Activated naive CD8-positive, alpha-beta T cell treated with anti-CD3 and anti-CD28 coated beads, Interleukin-2, amount 10 ng/mL, durations not matched to agents 7 days and 5 days (primary cell): ENCODE data around the gene HLX. TPM values are rescaled to one million over a fixed set of nuclear protein-coding genes. Genes with fewer than 3 reads are reported as not detected.

Source experiments
- ATAC-seq: fragments of 150-1000 bp; cut with Tn5 transposase; one replicate; pipeline ENCODE4 v1.10.0; 2021; ENCODE audit warnings: low read depth, moderate library complexity
- POLR2A ChIA-PET: fragments of 350-600 bp; sonication (Branson Sonifier 250); formaldehyde crosslinking; loops from one replicate; lab custom pipeline; 2021; ENCODE audit warnings: antibody characterized with exemption; lab: Charles Lee
- DNase-seq: peaks from one replicate; pipeline ENCODE4 v3.0.0; 2021
- H3K27ac Mint-ChIP-seq: one replicate; pipeline ENCODE4 v1.8.0; 2022; ENCODE audit warnings: mild to moderate bottlenecking, mixed read lengths
- H3K27me3 Mint-ChIP-seq: one replicate; pipeline ENCODE4 v1.8.0; 2022; ENCODE audit warnings: mild to moderate bottlenecking, moderate library complexity, mixed read lengths
- H3K36me3 Mint-ChIP-seq: one replicate; pipeline ENCODE4 v1.8.0; 2021; ENCODE audit warnings: mild to moderate bottlenecking, mixed read lengths
- H3K4me1 Mint-ChIP-seq: one replicate; pipeline ENCODE4 v1.8.0; 2021; ENCODE audit warnings: mixed read lengths
- H3K4me3 Mint-ChIP-seq: one replicate; pipeline ENCODE4 v1.8.0; 2022; ENCODE audit warnings: mild to moderate bottlenecking, moderate library complexity, mixed read lengths
- H3K9me3 Mint-ChIP-seq: one replicate; pipeline ENCODE4 v1.8.0; 2021; ENCODE audit warnings: mixed read lengths
- total RNA-seq, 2 experiments: library from RNA; stranded (reverse); gene quantifications; one replicate each; pipeline ENCODE4 v1.2.3, GENCODE V29; 2021

The HLX gene
- under 1 TPM; 0.28 to 0.43 TPM for total RNA-seq

GRCh38 chr1:220879076-220879508, at the start of gene HLX:
HLX (plus strand) TSS chr1:220879443; CDS start chr1:220879858, 415 bp downstream.
- ATAC-seq (peak; percentile 49), DNase-seq (no peak)
- POLR2A ChIA-PET = no interaction called here
- Mint-ChIP-seq H3K27ac (no peak within 1 kb of the TSS), H3K36me3 (no peaks in the 10 kb centered on the region), H3K27me3 (peaks cover 77% of the 10 kb centered on the region), H3K4me1 (peaks cover 26% of the 10 kb centered on the region), H3K4me3 (peak within 1 kb of the TSS; percentile 73), H3K9me3 (no peaks in the 10 kb centered on the region)

- POLR2A ChIA-PET = no interaction called here
- no peaks in the 10 kb centered on the region for H3K9me3 Mint-ChIP-seq
- no peak overlapping the region for H3K27ac Mint-ChIP-seq
- DNase-seq (no peak), ATAC-seq (no peak)
- peaks cover 5% of the 10 kb centered on the region for H3K27me3 Mint-ChIP-seq
- no peaks in the 10 kb centered on the region for H3K4me1 Mint-ChIP-seq
- no peaks in the 10 kb centered on the region for H3K36me3 Mint-ChIP-seq
- no peak overlapping the region for H3K4me3 Mint-ChIP-seq
Observed at GRCh38 chr1:220833436-220833835, 45.8 kb upstream of the HLX start.

GRCh38 chr1:220834155-220834870, 44.9 kb upstream of the HLX start:
- DNase-seq (no peak), ATAC-seq (no peak)
- Mint-ChIP-seq H3K4me3 (no peak overlapping the region), H3K27ac (no peak overlapping the region), H3K36me3 (no peaks in the 10 kb centered on the region), H3K27me3 (peaks cover 2% of the 10 kb centered on the region), H3K4me1 (no peaks in the 10 kb centered on the region), H3K9me3 (no peaks in the 10 kb centered on the region)
- POLR2A ChIA-PET = no interaction called here

- DNase-seq = no peak
- Mint-ChIP-seq H3K27me3 (peaks cover 2% of the 10 kb centered on the region), H3K9me3 (no peaks in the 10 kb centered on the region), H3K27ac (no peak overlapping the region), H3K4me3 (no peak overlapping the region), H3K4me1 (no peaks in the 10 kb centered on the region), H3K36me3 (no peaks in the 10 kb centered on the region)
- ATAC-seq = no peak
- POLR2A ChIA-PET = no interaction called here
Observed at GRCh38 chr1:220838578-220838977, 40.7 kb upstream of the HLX start.

GRCh38 chr1:220839474-220839873, 39.8 kb upstream of the HLX start:
- Mint-ChIP-seq H3K27me3 (peaks cover 2% of the 10 kb centered on the region), H3K36me3 (no peaks in the 10 kb centered on the region), H3K27ac (no peak overlapping the region), H3K9me3 (no peaks in the 10 kb centered on the region), H3K4me1 (no peaks in the 10 kb centered on the region), H3K4me3 (no peak overlapping the region)
- DNase-seq (no peak), ATAC-seq (no peak)
- POLR2A ChIA-PET = no interaction called here

GRCh38 chr1:220841293-220841692, 38.0 kb upstream of the HLX start:
- Mint-ChIP-seq H3K36me3 (no peaks in the 10 kb centered on the region), H3K4me1 (no peaks in the 10 kb centered on the region), H3K4me3 (no peak overlapping the region), H3K9me3 (no peaks in the 10 kb centered on the region), H3K27me3 (peaks cover 2% of the 10 kb centered on the region), H3K27ac (no peak overlapping the region)
- no peak for ATAC-seq
- no peak for DNase-seq
- POLR2A ChIA-PET = no interaction called here

GRCh38 chr1:220843481-220844011, 35.7 kb upstream of the HLX start:
- peaks cover 2% of the 10 kb centered on the region for H3K27me3 Mint-ChIP-seq
- no peak overlapping the region for H3K4me3 Mint-ChIP-seq
- ATAC-seq = no peak
- no peak for DNase-seq
- POLR2A ChIA-PET = no interaction called here
- no peaks in the 10 kb centered on the region for H3K36me3 Mint-ChIP-seq
- H3K9me3 Mint-ChIP-seq = no peaks in the 10 kb centered on the region
- H3K4me1 Mint-ChIP-seq = no peaks in the 10 kb centered on the region
- H3K27ac Mint-ChIP-seq = no peak overlapping the region

GRCh38 chr1:220852408-220852807, 26.8 kb upstream of the HLX start:
- Mint-ChIP-seq H3K4me1 (no peaks in the 10 kb centered on the region), H3K4me3 (no peak overlapping the region), H3K36me3 (no peaks in the 10 kb centered on the region), H3K27ac (no peak overlapping the region), H3K27me3 (no peaks in the 10 kb centered on the region), H3K9me3 (peaks cover 4% of the 10 kb centered on the region)
- DNase-seq (no peak), ATAC-seq (no peak)
- POLR2A ChIA-PET = no interaction called here

- POLR2A ChIA-PET = no interaction called here
- Mint-ChIP-seq H3K36me3 (no peaks in the 10 kb centered on the region), H3K27me3 (peaks cover 34% of the 10 kb centered on the region), H3K9me3 (no peaks in the 10 kb centered on the region), H3K4me3 (no peak overlapping the region), H3K4me1 (peaks cover 2% of the 10 kb centered on the region), H3K27ac (no peak overlapping the region)
- ATAC-seq (no peak), DNase-seq (no peak)
Observed at GRCh38 chr1:220872296-220872695, 6.9 kb upstream of the HLX start.

- Mint-ChIP-seq H3K36me3 (no peaks in the 10 kb centered on the region), H3K27ac (no peak overlapping the region), H3K27me3 (peaks cover 42% of the 10 kb centered on the region), H3K4me3 (no peak overlapping the region), H3K9me3 (no peaks in the 10 kb centered on the region), H3K4me1 (peaks cover 7% of the 10 kb centered on the region)
- DNase-seq (no peak), ATAC-seq (no peak)
- POLR2A ChIA-PET = no interaction called here
Observed at GRCh38 chr1:220873087-220873486, 6.2 kb upstream of the HLX start.

GRCh38 chr1:220873868-220874655, 5.2 kb upstream of the HLX start:
- Mint-ChIP-seq H3K4me1 (peaks cover 15% of the 10 kb centered on the region), H3K9me3 (no peaks in the 10 kb centered on the region), H3K27me3 (peaks cover 52% of the 10 kb centered on the region), H3K4me3 (no peak overlapping the region), H3K36me3 (no peaks in the 10 kb centered on the region), H3K27ac (no peak overlapping the region)
- ATAC-seq (no peak), DNase-seq (no peak)
- POLR2A ChIA-PET = no interaction called here

GRCh38 chr1:220875260-220875659, 4.0 kb upstream of the HLX start:
- POLR2A ChIA-PET = no interaction called here
- no peaks in the 10 kb centered on the region for H3K36me3 Mint-ChIP-seq
- no peaks in the 10 kb centered on the region for H3K9me3 Mint-ChIP-seq
- DNase-seq (no peak), ATAC-seq (no peak)
- H3K27ac Mint-ChIP-seq = no peak overlapping the region
- no peak overlapping the region for H3K4me3 Mint-ChIP-seq
- H3K27me3 Mint-ChIP-seq = peaks cover 53% of the 10 kb centered on the region
- H3K4me1 Mint-ChIP-seq = peaks cover 17% of the 10 kb centered on the region

- Mint-ChIP-seq H3K27me3 (peaks cover 66% of the 10 kb centered on the region), H3K4me1 (peaks cover 26% of the 10 kb centered on the region), H3K36me3 (no peaks in the 10 kb centered on the region), H3K4me3 (peak overlapping the region; percentile 20), H3K9me3 (no peaks in the 10 kb centered on the region), H3K27ac (no peak overlapping the region)
- ATAC-seq = no peak
- POLR2A ChIA-PET = no interaction called here
- no peak for DNase-seq
Observed at GRCh38 chr1:220876511-220877376, 2.5 kb upstream of the HLX start.
